ENCODE data around the gene ZNF460.
"Not testable (repeated sequence)": the region's sequence is repeated elsewhere in the genome, so short reads cannot be mapped to it uniquely, and the experiment has no call there.

DNA sequence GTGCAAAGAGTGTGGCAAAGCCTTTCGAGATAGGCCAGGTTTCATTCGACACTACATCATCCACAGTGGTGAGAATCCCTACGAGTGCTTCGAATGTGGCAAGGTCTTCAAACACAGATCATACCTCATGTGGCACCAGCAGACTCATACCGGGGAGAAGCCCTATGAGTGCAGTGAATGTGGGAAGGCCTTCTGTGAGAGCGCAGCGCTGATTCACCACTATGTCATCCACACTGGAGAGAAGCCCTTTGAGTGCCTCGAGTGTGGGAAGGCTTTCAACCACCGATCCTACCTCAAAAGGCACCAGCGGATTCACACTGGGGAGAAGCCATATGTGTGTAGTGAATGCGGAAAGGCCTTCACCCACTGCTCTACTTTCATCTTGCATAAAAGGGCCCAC lies 26.5 kb upstream of the ZNF460 start:
- TF ChIP-seq, protein P1, sequence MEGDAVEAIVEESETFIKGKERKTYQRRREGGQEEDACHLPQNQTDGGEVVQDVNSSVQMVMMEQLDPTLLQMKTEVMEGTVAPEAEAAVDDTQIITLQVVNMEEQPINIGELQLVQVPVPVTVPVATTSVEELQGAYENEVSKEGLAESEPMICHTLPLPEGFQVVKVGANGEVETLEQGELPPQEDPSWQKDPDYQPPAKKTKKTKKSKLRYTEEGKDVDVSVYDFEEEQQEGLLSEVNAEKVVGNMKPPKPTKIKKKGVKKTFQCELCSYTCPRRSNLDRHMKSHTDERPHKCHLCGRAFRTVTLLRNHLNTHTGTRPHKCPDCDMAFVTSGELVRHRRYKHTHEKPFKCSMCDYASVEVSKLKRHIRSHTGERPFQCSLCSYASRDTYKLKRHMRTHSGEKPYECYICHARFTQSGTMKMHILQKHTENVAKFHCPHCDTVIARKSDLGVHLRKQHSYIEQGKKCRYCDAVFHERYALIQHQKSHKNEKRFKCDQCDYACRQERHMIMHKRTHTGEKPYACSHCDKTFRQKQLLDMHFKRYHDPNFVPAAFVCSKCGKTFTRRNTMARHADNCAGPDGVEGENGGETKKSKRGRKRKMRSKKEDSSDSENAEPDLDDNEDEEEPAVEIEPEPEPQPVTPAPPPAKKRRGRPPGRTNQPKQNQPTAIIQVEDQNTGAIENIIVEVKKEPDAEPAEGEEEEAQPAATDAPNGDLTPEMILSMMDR (IDR thresholded peaks at IDR 0.05): not testable (repeated sequence)
- TF ChIP-seq TEAD4, TEAD1 (CRISPR knock-in tag; IDR thresholded peaks at IDR 0.05): not testable (repeated sequence)

All from WTC11 (cell line).